NCI-H2107 treated with DMSO at 0.1 percent for 48 hours (cell line): ENCODE measurements around the gene MGRN1.

Source experiments
- DNase-seq: peaks from one replicate; lab custom pipeline; 2025; ENCODE audit not compliant: unreplicated experiment; lab: John Stamatoyannopoulos, UW

MGRN1 gene

DNA sequence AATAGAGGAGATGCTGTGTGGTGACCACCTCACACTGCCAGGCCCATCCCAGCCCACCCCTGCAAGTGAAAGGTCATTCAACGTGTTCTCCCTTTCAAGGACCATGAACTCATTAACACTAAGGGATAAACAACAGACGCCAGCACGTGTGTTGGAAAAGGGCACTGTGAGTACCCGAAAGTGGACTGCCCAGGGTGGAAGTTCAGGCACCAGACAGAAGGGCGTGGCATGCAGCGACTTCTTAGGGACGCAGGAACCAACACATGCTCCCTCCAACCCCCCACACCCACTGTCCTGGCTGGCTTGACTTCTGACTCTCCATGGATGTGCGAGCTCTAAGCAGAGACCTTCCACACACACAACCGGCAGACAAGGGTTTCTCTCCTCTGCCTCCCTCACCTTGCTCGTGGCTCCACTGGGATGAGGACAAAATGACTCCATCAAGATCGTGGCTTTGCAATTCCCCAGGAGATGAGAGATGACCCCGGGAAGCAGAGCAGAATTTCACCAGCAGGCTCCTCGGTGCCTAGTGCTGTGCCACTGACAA is 20.9 kb upstream of the MGRN1 start:
- no peak for DNase-seq

GRCh38 chr16:4604401-4604800 is 20.2 kb upstream of the MGRN1 start:
- no peak for DNase-seq

GRCh38 chr16:4606354-4606753 is 18.3 kb upstream of the MGRN1 start:
- peak; percentile 82 for DNase-seq

DNA sequence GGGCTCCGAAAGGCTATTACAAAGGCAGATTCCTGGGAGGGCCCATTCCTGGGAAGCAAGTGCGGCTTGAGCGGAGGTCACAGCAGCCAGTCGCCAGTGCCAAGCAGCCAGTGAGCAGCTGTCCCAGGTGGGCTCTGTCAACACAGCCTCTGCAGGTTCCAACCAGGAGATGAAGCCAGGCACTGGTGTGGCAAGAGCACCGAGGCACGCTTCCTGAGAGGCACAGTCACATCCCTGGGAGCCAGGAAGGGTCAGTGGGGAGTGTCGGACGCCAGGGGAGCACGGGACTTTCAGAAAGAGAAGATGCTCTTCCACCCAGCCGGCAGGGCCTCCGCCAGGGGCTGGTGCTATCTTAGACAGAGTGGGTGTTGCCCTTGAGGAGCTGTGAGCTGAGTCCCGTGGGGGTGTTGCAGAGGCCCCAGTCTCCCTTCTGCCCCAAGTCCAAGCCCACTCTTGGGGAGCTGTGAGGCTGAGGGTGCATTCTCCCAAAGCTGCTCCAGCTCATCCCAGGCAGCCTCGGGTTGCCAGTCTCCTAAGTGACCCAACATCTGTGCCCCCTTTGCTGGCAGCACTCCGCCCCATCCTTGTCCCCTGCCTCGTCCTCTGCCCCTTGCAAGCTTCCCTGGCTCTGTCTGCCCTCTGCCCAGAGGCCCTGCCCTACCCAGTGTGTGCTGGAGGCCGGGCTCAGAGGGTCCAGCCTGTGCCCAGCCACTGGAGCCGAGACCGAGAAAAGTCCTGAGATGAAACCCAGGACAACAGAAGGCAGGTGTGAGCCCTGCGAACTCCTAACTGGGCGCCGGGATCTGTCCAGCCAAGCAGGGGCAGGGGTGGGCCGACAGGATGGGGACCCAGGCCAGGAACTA is 16.6 kb upstream of the MGRN1 start:
- DNase-seq = no peak

- no peak for DNase-seq
These were observed 16.0 kb upstream of the MGRN1 start for GRCh38 chr16:4608704-4608980.

GRCh38 chr16:4609200-4610010 is 15.2 kb upstream of the MGRN1 start:
- no peak for DNase-seq

- no peak for DNase-seq
These were observed 14.3 kb upstream of the MGRN1 start for GRCh38 chr16:4610011-4611005.

GRCh38 chr16:4611337-4612021 is 13.1 kb upstream of the MGRN1 start:
- no peak for DNase-seq

GRCh38 chr16:4612474-4612931 is 12.1 kb upstream of the MGRN1 start:
- DNase-seq = no peak

DNA sequence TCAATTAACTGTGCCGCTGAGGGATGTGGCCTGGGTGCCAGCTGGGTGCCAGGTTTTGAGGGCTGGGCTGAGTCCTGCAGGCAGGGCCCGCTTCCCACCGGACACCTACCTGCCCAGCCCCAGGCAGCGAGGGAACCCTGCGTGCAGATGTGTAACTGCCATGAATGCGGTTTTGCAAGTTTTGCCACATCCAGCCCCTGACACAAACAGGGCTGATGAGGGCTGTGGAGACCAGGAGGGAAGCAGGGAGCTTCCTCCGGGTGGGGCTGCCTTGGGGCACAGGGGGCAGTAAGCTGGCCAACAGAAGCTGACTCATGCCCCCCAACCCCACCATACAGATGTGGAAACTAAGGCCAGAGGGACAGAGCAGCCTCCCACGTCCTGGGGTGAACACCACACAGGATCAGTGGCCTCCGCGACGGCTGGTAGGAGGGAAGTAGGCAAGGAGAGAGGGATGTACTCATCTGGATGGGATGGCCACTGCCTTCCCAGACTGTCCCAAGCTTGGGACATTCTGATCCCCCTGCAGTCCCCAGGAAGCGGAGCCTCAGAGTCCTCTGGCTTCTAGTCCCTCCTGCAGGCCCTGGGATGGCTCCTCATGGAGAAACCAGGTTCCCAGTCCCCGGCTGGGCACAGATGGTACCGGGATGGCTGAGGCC is 11.5 kb upstream of the MGRN1 start:
- no peak for DNase-seq

DNA sequence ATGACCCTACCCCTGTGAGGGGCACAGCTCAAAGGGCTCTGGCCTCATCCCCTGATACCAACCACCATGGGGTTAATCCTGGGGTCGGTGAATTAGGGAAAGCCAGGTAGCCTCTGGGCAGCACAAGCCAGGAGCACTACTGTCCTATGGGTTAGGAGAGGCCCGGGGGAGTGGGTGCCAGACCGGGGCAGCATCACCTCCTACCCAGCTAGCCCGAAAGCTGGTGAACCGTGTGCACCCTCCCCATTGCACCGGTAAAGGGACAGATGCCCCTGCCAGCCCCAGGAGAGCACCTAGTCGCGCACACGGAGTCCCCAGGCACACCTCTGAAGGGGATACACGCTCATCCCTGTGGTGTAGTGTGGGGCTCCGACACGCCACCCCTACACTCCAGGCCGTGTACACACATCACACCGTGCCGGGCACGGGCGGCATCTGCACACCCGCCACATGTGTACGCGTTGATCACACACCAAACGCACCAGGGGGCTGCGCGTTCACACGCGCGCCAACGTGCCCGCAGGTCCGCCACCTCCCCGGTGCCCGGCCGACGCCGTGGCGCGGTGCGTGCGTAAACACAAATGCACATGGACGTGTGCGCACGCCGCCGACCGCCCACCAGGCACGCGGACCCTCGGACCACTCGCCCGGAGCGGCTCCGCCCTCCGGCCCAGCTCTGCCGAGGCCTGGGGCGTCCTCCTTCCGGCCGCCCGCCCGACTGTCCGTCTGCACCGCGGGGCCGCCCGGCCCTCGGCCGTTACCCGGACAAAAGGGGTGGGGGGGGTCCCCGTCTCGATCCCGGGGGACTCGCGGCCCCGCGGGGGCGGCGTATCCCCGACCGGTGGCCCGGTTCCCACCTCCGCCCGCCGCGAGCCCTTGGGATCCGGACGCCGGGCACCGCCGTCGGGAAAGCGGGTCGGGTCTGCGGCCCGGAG is 10.7 kb upstream of the MGRN1 start:
- no peak for DNase-seq

DNA sequence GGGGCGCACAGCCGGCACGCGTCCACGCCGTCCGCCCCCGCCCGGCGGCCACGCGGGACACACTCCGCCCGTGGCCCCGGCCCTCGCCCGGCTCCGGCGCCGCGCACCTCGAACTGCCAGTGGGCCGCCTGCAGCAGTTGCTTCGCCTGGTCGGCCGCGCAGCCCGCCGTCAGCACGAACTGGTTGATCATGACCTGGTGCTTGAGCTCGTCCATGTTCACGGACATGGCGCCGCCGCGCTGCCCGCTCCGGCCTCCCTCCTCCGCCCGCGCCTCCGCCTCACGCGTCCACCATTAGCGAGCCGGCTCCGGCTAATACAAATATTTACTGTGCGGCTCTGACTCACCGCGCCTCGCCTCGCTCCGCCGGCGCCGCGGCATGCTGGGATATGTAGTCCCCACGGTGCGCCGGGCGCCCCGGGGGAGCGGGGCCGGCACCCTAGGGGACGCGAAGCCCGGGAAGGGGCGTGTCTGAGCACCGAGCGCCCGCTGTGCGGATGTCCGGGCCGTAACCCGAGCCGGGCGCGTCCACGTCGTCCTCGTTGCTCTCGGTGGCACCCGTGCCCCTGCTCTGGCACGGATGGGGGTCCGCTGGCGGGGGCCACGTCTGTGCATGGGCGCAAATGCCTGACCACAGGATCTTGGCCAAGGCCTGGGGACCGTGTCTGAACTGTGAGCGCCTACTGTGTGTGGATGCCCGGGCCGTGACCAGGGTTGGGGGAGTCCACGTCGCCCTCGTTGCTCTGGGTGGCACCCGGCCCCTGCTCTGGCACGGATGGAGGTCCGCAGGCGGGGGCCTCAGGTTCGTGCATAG is 9.8 kb upstream of the MGRN1 start, which contains the start of gene UBALD1:
Gene UBALD1 (minus strand): TSS at position 318 of the 813 bp plus-strand sequence. CDS start 91 bp downstream, at position 227.
- peak; percentile 53 for DNase-seq

DNA sequence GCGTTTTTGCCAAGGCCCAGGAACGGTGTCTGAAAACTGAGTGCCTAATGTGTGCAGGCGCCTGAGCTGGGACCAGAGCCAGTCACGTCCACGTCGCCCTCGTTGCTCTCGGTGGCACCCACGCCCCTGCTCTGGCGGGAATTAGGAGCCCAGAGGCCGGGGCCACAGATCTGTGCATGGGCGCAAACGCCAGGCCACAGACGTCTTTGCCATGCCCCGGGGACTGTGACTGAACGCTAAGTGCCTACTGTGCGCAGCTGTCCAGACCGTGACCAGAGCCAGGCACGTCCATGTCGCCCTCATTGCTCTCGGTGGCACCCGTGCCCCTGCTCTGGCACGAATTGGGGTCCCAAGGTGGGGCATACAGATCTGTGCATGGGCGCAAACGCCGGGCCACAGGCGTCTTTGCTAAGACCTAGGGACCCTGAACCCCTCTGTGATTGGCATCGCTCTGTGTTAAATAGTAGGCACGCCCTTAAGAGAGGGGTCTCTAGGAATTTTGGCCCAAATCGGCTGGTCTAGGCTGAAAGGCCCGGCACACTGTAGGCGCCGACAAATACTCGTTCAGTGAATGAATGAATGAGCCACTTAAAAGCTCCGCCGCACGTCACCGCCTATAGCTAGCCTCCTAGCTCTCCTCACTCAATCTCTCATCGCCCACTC is 9.1 kb upstream of the MGRN1 start:
- DNase-seq = no peak

DNA sequence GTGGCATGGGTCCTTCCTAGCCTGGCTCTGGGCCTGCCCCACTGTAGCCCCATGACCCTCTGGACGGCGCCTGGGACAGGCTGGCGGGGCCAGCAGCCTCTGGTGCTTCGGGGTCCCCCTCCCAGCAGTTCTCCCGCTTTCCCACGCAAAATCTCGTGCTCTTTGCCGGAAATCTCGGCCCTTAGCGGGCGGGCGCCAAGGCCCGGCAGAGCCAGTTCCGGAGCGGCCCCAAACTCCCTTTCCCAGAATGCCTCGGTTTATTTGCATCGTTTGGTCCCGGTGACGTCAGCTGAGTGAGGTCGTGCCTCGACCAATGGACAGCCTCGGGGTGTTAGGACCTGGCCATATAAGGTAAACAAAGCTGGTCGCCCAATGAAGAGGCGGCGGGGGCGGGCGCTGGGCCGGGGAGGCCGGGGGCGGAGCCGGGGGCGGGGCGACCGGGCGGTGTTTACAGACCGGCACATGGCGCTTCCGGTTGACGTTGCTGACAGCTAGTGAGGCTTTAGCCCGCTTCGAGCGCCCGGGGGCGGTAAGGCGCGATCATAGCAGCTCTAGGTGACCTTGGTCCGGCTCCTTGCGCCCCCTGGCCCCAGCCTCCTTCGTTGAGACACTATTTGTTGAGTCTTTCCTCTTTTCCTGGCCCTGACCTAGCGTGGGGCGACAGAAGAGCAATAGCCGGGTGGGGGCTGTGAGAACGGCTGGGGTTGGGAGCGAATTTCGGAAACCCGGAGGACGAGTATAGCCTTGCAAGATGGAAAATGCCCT is 8.4 kb upstream of the MGRN1 start:
- peak; percentile 98 for DNase-seq

- DNase-seq = no peak
These were observed 6.7 kb upstream of the MGRN1 start for GRCh38 chr16:4617880-4618279.

DNA sequence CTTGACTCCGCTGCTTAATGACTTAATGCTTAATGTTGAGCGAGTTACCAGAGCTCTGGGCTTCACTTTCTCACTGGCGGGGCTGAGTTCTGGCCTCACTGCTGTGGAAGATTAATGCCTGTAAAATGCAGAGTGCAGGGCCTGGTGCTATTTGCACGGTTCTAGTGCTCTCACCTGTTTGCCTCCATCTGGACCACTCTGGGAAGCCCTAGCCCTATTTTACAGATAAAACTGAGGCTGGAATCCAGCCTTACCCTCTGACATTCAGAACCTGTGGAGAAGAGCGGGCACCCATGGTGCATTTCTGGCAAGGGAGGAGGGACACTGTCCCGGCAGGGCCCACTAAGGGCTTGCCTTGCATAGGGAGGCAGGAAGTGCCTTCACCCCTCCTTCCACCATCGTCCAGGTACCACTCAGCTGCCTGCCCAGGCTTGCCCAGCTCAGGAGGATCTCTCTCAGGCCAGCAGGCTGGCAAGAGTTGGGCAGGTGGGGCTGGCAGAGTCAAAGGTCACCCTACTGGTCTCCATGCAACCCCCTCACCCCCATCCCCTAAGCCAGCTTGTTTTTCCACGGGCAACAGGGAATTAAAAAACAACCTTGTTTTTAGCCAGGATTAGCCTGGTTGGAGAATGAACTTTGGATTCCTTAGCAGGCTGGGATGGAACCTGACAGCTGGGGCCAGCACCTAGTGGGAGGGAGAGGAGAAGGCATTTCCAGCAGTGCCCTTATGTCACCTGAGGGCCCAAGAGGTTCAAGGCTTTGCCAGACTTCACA is 5.8 kb upstream of the MGRN1 start:
- DNase-seq = no peak
